DOHH2 (cell line): Measurements from ENCODE around the gene GSTM4.

ENCODE experiments used
- CTCF ChIP-seq: fragments of 200-600 bp; sonication (generic); IDR thresholded peaks from one replicate; pipeline ENCODE4 v1.5.1; 2014; ENCODE audit warnings: antibody characterized with exemption, mild to moderate bottlenecking, low read depth, low read length; ENCODE audit not compliant: poor library complexity, severe bottlenecking
- EZH2phosphoT487 ChIP-seq: fragments of 200-600 bp; sonication (generic); IDR thresholded peaks from 2 replicates; pipeline ENCODE4 v1.6.1; 2017; ENCODE audit warnings: borderline replicate concordance, mild to moderate bottlenecking, antibody characterized with exemption, low read length, moderate library complexity, mixed read lengths

GRCh38 chr1:109622137-109622892, 33.6 kb upstream of the GSTM4 start:
- TF ChIP-seq CTCF (no peak), EZH2phosphoT487 (no peak)
